NCI-H526 treated with DMSO at 0.1 percent for 48 hours (cell line): ENCODE data around the gene BAG1.
A peak's percentile ranks its signal among the peaks of the same experiment; 100 is the strongest.

Experiments
- DNase-seq: peaks from one replicate; lab custom pipeline; 2025; lab: John Stamatoyannopoulos, UW

BAG1 gene

GRCh38 chr9:33264473-33265177 is at the start of gene BAG1, which contains the start of gene CHMP5:
Gene BAG1 (minus strand): TSS chr9:33264708.
Gene CHMP5 (plus strand): TSS chr9:33265049. CDS start chr9:33265079, 30 bp downstream.
- peak; percentile 98 for DNase-seq

DNA sequence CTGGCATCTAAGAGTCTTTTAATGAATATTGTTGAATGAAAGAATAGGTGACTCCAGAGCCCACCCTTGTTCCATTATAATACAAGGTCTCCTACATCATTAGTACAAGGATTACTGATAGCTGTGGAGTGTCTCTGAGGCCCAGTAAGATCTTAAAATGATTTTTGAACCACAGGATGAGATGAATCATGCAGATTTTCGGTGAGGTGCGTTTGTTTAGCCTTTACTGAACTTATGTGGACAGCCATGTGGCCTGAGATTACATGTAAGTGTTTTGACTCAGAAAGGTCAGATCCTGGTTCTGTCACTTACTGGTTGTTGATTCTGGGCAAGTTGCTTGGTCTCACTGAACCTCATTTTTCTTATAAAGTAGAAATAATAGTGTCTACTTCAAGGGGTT is 47.4 kb upstream of the BAG1 start:
- no peak for DNase-seq

DNA sequence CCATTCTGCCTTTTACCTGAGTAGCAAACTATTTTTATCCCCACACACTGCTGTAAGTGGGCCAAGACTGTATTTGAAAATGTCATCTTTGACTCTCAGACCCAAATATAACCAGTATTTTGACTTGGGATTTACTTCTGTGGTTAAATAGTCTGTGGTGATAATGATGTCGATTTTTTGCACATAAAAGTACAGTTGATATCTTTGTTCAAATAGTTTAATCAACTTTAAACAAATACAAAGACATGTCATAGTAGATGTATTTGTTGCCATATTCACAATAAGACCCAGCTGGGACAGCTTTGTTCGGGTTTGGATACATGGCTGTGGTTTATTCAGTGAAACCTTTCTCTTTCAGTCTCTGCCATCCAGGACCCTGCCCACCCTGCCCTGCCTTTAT is 46.2 kb upstream of the BAG1 start:
- no peak for DNase-seq

GRCh38 chr9:33309903-33310302 is 45.4 kb upstream of the BAG1 start:
- no peak for DNase-seq

GRCh38 chr9:33307067-33307466 is 42.6 kb upstream of the BAG1 start:
- no peak for DNase-seq

DNA sequence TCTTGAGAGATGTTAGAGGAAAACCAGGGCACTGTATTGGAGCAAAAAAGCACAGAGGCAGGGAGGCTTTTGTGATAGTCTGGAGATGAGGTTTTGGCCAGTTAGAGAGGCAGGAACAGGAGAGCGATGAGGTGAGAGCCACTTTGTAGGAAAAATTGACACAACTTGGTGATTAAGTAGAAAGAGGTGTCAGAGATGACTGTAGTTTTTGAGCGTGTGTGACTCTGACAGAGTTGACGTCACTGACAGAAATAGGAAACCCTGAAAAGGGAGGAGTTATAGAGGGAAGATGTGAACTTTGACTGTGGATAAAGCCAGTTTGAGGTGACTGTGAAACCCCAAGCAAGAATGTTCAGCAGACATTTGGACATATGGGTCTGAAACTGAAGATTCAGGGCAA is 41.5 kb upstream of the BAG1 start:
- DNase-seq: no peak

DNA sequence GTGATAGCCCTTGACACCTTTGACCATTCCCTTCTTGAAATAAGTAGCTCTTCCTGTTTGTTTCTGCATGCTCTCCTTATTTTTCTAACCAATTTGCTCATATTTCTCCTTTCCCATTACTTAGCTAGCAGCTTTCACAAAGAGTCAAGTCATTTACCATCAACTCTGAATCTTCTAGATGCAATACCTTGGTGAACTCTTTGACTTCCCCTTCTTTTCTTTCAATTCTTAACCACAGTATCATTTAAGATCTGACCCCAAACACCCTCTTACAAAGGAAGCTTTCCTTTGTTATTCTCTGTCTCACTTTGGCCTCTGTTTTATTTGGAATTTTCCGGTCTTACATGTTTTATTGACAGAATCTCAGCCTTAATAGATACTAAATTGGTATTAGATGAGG is 39.9 kb upstream of the BAG1 start:
- DNase-seq: no peak

GRCh38 chr9:33300546-33300945 is 36.0 kb upstream of the BAG1 start:
- DNase-seq: no peak

GRCh38 chr9:33297432-33297831 is 32.9 kb upstream of the BAG1 start:
- DNase-seq: no peak

GRCh38 chr9:33295571-33295970 is 31.1 kb upstream of the BAG1 start:
- DNase-seq: no peak

- DNase-seq: no peak
These were observed 30.3 kb upstream of the BAG1 start for GRCh38 chr9:33294670-33295432.

DNA sequence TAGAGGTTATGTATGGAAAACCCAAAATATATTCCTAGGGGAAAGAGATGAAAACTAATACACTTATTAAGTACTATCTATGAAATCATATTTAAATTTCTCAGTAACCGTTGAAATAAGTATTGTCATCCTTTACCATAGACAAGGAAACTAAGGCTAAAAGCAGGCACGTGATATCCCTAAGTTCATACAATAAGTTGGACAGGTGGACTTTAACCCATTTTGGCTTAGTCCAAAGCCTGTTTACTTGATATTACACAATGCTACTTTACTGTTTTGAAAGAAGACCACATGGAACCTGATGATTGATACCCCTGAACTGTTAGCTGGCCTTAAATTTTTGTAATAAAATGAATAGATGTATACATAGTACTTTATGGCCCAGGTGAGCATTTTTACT is 29.3 kb upstream of the BAG1 start:
- DNase-seq: no peak

DNA sequence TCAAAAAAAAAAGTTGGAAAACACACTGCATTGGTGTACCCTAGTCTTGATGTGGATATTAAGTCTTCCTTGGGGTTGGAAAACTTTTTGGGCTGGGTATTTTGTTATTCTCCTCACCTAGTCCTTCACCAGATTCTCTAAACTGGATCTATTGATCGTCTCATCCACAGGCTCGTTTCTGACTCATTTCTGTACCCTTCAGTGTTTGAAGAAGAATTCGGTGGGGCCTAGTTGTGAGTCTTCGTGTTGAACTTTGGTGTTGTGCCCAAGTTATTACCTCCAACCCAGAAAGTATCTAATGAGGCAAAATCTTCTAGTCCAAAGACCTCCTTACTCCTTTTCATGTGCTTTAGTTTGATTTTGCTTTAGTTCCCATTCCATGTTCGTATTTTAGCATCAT is 27.4 kb upstream of the BAG1 start:
- no peak for DNase-seq

- DNase-seq: no peak
These were observed 26.5 kb upstream of the BAG1 start for GRCh38 chr9:33291031-33291397.

- peak; percentile 90 for DNase-seq
These were observed 25.9 kb upstream of the BAG1 start, which contains the start of gene NFX1 for GRCh38 chr9:33290247-33291030. Gene NFX1 (plus strand): TSS chr9:33290516. CDS start chr9:33290573, 57 bp downstream.

- no peak for DNase-seq
These were observed 25.4 kb upstream of the BAG1 start for GRCh38 chr9:33289936-33290246.

DNA sequence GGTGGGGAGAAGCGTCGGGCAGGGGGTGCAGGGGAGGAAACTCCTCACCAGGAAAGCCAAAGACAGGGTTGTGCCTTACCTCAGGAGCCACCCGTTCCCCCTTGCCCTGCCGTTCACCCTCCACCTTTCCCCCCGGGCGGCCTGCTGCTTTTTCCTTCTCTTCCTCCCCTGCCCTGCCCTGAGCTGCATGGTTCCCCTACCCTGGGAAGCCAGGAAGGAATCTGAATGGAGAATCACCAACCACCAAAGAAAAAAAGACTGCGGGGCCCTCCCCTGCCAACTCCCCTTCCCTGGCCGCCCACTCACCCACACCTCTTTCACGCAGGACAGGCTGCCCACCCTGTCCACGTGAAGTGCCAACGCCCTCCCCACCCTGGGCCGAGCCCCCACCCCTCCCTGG is 25.0 kb upstream of the BAG1 start:
- DNase-seq: no peak

GRCh38 chr9:33288828-33289483 is 24.4 kb upstream of the BAG1 start:
- no peak for DNase-seq

DNA sequence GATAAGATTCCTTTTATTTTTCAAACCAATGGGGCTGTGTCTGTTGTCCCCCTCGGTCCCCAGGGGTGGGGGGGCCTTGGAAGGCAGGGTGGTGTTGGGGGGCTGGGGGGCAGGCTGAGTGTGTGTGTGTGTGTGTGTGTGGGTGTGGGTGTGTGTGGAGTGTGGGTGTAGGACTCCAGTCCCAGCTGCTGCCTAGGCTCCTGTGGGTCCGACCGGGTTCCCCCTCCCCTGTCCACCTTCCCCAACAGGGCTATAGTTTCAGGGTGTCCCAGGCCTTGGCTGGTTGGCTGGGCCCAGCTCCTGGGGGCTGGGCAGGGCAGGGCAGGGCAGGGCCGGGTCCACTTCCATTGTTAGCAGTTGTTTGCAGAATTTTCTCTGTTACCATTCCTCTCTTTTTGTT is 23.7 kb upstream of the BAG1 start:
- no peak for DNase-seq

- peak; percentile 7 for DNase-seq
These were observed 22.6 kb upstream of the BAG1 start for GRCh38 chr9:33287087-33287490.

- no peak for DNase-seq
These were observed 21.0 kb upstream of the BAG1 start for GRCh38 chr9:33285502-33285901.

DNA sequence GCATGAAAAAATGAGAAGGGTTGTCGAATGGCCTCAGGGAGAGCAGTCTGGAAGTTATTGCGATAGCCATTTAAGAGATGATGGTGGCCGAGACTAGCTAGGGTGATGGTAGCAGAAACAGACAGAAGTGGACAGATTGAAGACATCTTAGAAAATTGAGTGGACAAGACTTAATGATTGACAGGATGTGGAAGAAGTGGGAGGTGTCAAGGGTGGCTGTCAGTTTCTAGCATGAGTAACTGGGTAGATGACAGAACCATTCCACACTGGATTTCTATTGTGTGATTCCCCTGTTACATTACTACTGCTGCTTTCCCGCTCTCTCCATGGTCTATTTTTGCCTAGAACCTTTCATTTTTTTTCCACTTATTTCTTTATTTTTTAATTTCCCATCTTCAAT is 13.0 kb upstream of the BAG1 start:
- DNase-seq: no peak

GRCh38 chr9:33273972-33274328 is 9.4 kb upstream of the BAG1 start:
- DNase-seq: no peak
